CD14-positive monocyte (primary cell): ENCODE data around the gene SHISA3. TPM values are rescaled to one million over a fixed set of nuclear protein-coding genes. Genes with fewer than 3 reads are reported as not detected.

ENCODE experiments used
- DNase-seq, 3 donors: peaks; one replicate each; pipeline ENCODE4 v3.0.0-alpha.2; 2011 to 2022
- H2AFZ ChIP-seq: 2 replicates; pipeline ENCODE4 v1.6.0; 2012; ENCODE audit warnings: mild to moderate bottlenecking, low read depth, low read length, inconsistent platforms; ENCODE audit not compliant: insufficient read depth, poor library complexity, severe bottlenecking
- H3K27ac ChIP-seq, 2 donors: 1 replicate in 1 of 2; 2 replicates in 1 of 2; pipeline ENCODE4 v1.5.1; 2012 to 2013; ENCODE audit warnings: low read length in 2 of 2, control low read depth in 1 of 2, inconsistent platforms in 1 of 2, low read depth in 1 of 2, mild to moderate bottlenecking in 1 of 2
- H3K27me3 ChIP-seq, 2 donors: one replicate each; pipeline versions ENCODE4 v1.6.0 to v1.6.1; 2011 to 2013; ENCODE audit warnings: low read length in 2 of 2; ENCODE audit not compliant: control insufficient read depth in 2 of 2, insufficient read depth in 2 of 2
- H3K36me3 ChIP-seq, 2 donors: replicated peaks in 1 of 2; 1 replicate in 1 of 2; 2 replicates in 1 of 2; pipeline versions ENCODE4 v1.5.1 to v1.6.1; 2012 to 2013; ENCODE audit warnings: low read length in 2 of 2, control low read depth in 1 of 2, inconsistent platforms in 1 of 2, mild to moderate bottlenecking in 1 of 2; ENCODE audit not compliant: insufficient read depth in 2 of 2, control insufficient read depth in 1 of 2
- H3K4me1 ChIP-seq, 2 donors: 1 replicate in 1 of 2; 2 replicates in 1 of 2; pipeline versions ENCODE4 v1.5.1 to v1.6.1; 2012 to 2013; ENCODE audit warnings: low read length in 2 of 2, control low read depth in 1 of 2, inconsistent platforms in 1 of 2, mild to moderate bottlenecking in 1 of 2, moderate library complexity in 1 of 2; ENCODE audit not compliant: insufficient read depth in 2 of 2, control insufficient read depth in 1 of 2
- H3K4me2 ChIP-seq: replicated peaks from 2 replicates; pipeline ENCODE3; 2012; ENCODE audit warnings: low read length, moderate library complexity, mild to moderate bottlenecking; ENCODE audit not compliant: poor library complexity, severe bottlenecking; ENCODE audit errors: extremely low read depth
- H3K4me3 ChIP-seq, 3 experiments: fragments of 200-600 bp in 1 of 3; sonication (generic) in 1 of 3; replicated peaks in 1 of 3; 1 replicate in 2 of 3; 2 replicates in 1 of 3; pipeline ENCODE4 v1.5.1; 2011 to 2013; ENCODE audit warnings: low read length in 3 of 3, mild to moderate bottlenecking in 3 of 3, control low read depth in 2 of 3, low read depth in 2 of 3, inconsistent platforms in 1 of 3, moderate library complexity in 1 of 3
- H3K79me2 ChIP-seq: 2 replicates; pipeline ENCODE4 v1.6.0; 2012; ENCODE audit warnings: mild to moderate bottlenecking, control low read depth, inconsistent platforms, low read length, moderate library complexity; ENCODE audit not compliant: insufficient read depth
- H3K9ac ChIP-seq: 2 replicates; pipeline ENCODE4 v1.6.0; 2017; ENCODE audit warnings: low read length, mild to moderate bottlenecking; ENCODE audit not compliant: insufficient read depth, poor library complexity, severe bottlenecking
- H3K9me3 ChIP-seq, 2 donors: replicated peaks in 1 of 2; 1 replicate in 1 of 2; 2 replicates in 1 of 2; pipeline versions ENCODE4 v1.5.1 to v1.6.1; 2012 to 2013; ENCODE audit warnings: low read length in 2 of 2, control low read depth in 1 of 2; ENCODE audit not compliant: control insufficient read depth in 1 of 2, insufficient read depth in 1 of 2
- H4K20me1 ChIP-seq: 2 replicates; pipeline ENCODE4 v1.6.0; 2012; ENCODE audit warnings: mild to moderate bottlenecking, low read length, control low read depth, moderate library complexity; ENCODE audit not compliant: insufficient read depth
- H3K27ac Mint-ChIP-seq, 7 donors: one replicate each; pipeline ENCODE4 v1.8.0; 2020; ENCODE audit warnings: mild to moderate bottlenecking in 7 of 7, mixed read lengths in 7 of 7, moderate library complexity in 6 of 7, inconsistent platforms in 2 of 7
- H3K27me3 Mint-ChIP-seq, 3 donors: one replicate each; pipeline ENCODE4 v1.8.0; 2021 to 2022; ENCODE audit warnings: low read depth in 3 of 3, mild to moderate bottlenecking in 3 of 3, mixed read lengths in 3 of 3, moderate library complexity in 3 of 3, inconsistent platforms in 1 of 3
- H3K36me3 Mint-ChIP-seq, 2 donors: one replicate each; pipeline ENCODE4 v1.8.0; 2020; ENCODE audit warnings: mixed read lengths in 2 of 2, inconsistent platforms in 1 of 2, mild to moderate bottlenecking in 1 of 2
- H3K4me1 Mint-ChIP-seq: one replicate; pipeline ENCODE4 v1.8.0; 2020; ENCODE audit warnings: mild to moderate bottlenecking, mixed read lengths
- H3K4me3 Mint-ChIP-seq, 2 donors: one replicate each; pipeline ENCODE4 v1.8.0; 2020; ENCODE audit warnings: mild to moderate bottlenecking in 2 of 2, mixed read lengths in 2 of 2, moderate library complexity in 1 of 2
- H3K9me3 Mint-ChIP-seq, 7 donors: one replicate each; pipeline ENCODE4 v1.8.0; 2020 to 2022; ENCODE audit warnings: mixed read lengths in 7 of 7, mild to moderate bottlenecking in 6 of 7, moderate library complexity in 6 of 7, inconsistent platforms in 2 of 7
- WGBS: methylation state at CpG from one replicate; pipeline ENCODE4 v1.1.5; 2013; ENCODE audit warnings: missing lambda C conversion rate; ENCODE audit not compliant: insufficient coverage; 5-methylcytosine and 5-hydroxymethylcytosine counted together
- intact Hi-C, 2 donors: fragments of 100-400 bp; cut with micrococcal nuclease; formaldehyde crosslinking; loops; one replicate each; pipeline versions ENCODE4 v1.15.0 to v1.15.1; 2023
- polyA plus RNA-seq, 3 donors: library from polyadenylated mRNA; depleted of rRNA in 1 of 3; unstranded in 2 of 3; stranded (reverse) in 1 of 3; fragments of 300-500 nt in 2 of 3; fragments of >200 nt in 1 of 3; fragmentation: Illumina TruSeq in 2 of 3; gene quantifications; 1 replicate in 2 of 3; 2 replicates in 1 of 3; pipeline ENCODE4 v1.2.3, GENCODE V29; 2012 to 2021
- TF ChIP-seq, protein P1 (sequence below): fragments of 200-600 bp; IDR thresholded peaks from one replicate; pipeline ENCODE4 v1.8.0; 2022; ENCODE audit warnings: antibody characterized with exemption, mild to moderate bottlenecking

The SHISA3 gene
- polyA plus RNA-seq, 3 donors = not detected

DNA sequence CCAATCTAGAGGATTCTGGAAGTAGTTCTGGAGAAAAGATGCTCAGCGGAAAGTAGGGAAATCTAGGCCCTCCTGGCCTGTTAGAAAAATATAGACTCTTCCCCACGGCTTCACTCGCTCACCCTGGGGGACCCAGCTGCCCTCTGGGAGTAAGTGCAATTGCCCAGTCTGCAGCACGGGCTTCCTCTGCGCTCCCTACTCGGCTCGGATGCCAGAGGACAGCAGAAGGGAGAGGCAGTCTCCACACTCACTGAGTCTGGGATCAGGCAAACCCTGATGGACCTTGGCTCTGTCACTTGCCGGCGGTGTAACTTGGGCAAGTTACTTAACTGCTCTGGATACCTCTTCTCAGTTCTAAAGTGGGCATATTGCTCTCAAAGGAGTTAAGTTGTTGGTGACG lies 2.1 kb downstream of the SHISA3 start:
- no peaks in the 10 kb centered on the region for H4K20me1 ChIP-seq
- peaks cover 0 to 18% of the 10 kb centered on the region in 2 donors for H3K9me3 ChIP-seq
- no peaks in the 10 kb centered on the region for H3K36me3 ChIP-seq
- no peak overlapping the region for H3K9ac ChIP-seq
- intact Hi-C loops = no loop called here
- H3K4me1 ChIP-seq = peaks cover 24 to 28% of the 10 kb centered on the region in 2 donors
- no peaks in the 10 kb centered on the region for H3K79me2 ChIP-seq
- WGBS = 16% methylated on average over 7 of the region's 10 CpGs
- peak overlapping the region in 1 of 2 donors; percentile 87 for H3K4me3 Mint-ChIP-seq
- no peak for DNase-seq
- H3K9me3 Mint-ChIP-seq = peaks cover 0 to 17% (median 7%) of the 10 kb centered on the region in 7 donors
- no peak overlapping the region for H3K4me3 ChIP-seq
- H3K36me3 Mint-ChIP-seq = peaks cover 2 to 3% of the 10 kb centered on the region in 2 donors
- H2AFZ ChIP-seq = no peak overlapping the region
- H3K27me3 Mint-ChIP-seq = peaks cover 73 to 74% (median 73%) of the 10 kb centered on the region in 3 donors
- no peak overlapping the region for H3K27ac ChIP-seq
- peaks cover 54 to 84% of the 10 kb centered on the region in 2 donors for H3K27me3 ChIP-seq
- H3K4me1 Mint-ChIP-seq = peaks cover 26% of the 10 kb centered on the region
- TF ChIP-seq, protein P1, sequence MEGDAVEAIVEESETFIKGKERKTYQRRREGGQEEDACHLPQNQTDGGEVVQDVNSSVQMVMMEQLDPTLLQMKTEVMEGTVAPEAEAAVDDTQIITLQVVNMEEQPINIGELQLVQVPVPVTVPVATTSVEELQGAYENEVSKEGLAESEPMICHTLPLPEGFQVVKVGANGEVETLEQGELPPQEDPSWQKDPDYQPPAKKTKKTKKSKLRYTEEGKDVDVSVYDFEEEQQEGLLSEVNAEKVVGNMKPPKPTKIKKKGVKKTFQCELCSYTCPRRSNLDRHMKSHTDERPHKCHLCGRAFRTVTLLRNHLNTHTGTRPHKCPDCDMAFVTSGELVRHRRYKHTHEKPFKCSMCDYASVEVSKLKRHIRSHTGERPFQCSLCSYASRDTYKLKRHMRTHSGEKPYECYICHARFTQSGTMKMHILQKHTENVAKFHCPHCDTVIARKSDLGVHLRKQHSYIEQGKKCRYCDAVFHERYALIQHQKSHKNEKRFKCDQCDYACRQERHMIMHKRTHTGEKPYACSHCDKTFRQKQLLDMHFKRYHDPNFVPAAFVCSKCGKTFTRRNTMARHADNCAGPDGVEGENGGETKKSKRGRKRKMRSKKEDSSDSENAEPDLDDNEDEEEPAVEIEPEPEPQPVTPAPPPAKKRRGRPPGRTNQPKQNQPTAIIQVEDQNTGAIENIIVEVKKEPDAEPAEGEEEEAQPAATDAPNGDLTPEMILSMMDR = no peak
- H3K4me2 ChIP-seq = no peak overlapping the region
- no peak overlapping the region for H3K27ac Mint-ChIP-seq

DNA sequence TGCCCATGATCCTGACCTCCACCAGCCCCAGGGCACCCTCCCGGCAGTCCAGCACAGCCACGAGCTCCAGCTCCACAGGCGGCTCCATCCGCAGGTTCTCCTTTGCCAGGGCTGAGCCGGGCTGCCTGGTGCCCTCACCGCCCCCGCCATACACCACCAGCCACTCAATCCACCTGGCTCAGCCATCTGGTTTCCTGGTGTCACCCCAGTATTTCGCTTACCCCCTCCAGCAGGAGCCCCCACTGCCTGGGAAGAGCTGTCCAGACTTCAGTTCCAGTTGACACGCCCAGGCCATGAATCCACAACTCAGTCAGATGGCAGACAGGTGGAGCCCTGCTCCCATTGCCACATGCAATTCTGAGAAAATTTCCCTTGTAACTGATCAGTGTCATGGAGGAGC lies 3.9 kb downstream of the SHISA3 start:
- peaks cover 24 to 28% of the 10 kb centered on the region in 2 donors for H3K4me1 ChIP-seq
- Mint-ChIP-seq H3K36me3 (peaks cover 2 to 3% of the 10 kb centered on the region in 2 donors), H3K27me3 (peaks cover 58 to 62% (median 60%) of the 10 kb centered on the region in 3 donors), H3K9me3 (peaks cover 0 to 17% (median 7%) of the 10 kb centered on the region in 7 donors), H3K4me1 (peaks cover 26% of the 10 kb centered on the region), H3K27ac (peak overlapping the region in 2 of 7 donors; percentile 5 to 20), H3K4me3 (peak overlapping the region in 1 of 2 donors; percentile 69)
- no peaks in the 10 kb centered on the region for H3K36me3 ChIP-seq
- TF ChIP-seq, protein P1 = no peak
- H3K4me3 ChIP-seq = no peak overlapping the region
- no peak for DNase-seq
- WGBS = 64% methylated on average over 9 of the region's 9 CpGs
- H3K9me3 ChIP-seq = peaks cover 0 to 18% of the 10 kb centered on the region in 2 donors
- no peaks in the 10 kb centered on the region for H4K20me1 ChIP-seq
- no peak overlapping the region for H3K9ac ChIP-seq
- no peak overlapping the region for H3K27ac ChIP-seq
- intact Hi-C loops = no loop called here
- H3K79me2 ChIP-seq = no peaks in the 10 kb centered on the region
- H3K4me2 ChIP-seq = no peak overlapping the region
- H2AFZ ChIP-seq = no peak overlapping the region
- peaks cover 38 to 67% of the 10 kb centered on the region in 2 donors for H3K27me3 ChIP-seq
